HG03558 (cell line): Measurements from ENCODE around the gene NAA35.
A peak's percentile ranks its signal among the peaks of the same experiment; 100 is the strongest.
"Not testable (repeated sequence)": the region's sequence is repeated elsewhere in the genome, so short reads cannot be mapped to it uniquely, and the experiment has no call there.

Source experiments
- ATAC-seq: cut with Tn5 transposase; IDR thresholded peaks from one replicate; pipeline ENCODE4 v1.9.1; 2021; ENCODE audit warnings: moderate number of reproducible peaks; ENCODE audit not compliant: unreplicated experiment; ENCODE audit errors: extremely low read depth

NAA35 gene

DNA sequence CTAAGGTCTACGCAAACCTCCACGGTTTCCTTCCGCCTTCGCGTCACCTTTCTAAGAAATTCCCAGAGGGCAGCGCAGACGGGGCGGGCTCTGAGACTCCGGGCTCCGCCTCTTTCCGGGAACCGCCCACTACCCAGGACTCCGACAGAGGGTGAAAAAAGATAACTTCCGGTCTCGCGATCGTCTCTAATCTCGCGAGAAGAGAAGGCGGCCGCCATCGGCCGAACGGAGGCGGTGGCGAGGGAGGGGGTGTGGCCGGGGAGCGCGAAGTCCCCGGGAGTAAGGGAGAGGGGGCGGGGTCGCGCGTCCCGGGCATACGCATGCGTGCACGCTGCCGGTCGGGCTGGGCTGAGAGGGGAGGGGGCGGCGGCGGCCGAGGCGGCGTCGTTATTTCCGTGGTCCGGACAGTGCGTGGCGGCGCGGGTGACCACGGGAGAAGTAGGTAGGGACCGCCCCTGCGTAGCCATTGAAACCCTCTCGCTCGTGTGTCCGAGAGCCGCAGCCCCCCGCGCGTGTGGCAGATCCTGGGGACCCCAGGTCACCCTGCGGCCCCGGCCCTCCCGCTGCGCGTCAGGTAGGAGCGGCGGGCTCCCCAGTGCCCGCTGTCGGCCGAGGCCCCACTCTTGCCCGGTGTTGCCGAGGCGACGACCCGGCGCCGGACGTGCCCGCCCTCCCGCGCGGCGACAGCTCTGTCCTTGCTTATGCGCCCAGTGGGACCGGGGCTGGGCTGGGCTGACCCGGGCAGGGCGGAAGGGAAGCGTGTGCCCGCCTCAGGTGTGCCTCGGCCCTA, at the start of gene NAA35:
TSS of gene NAA35 (plus strand) at position 315 of the 790 bp plus-strand sequence. CDS start 1,014 bp downstream, outside the sequence.
- ATAC-seq, result peak; percentile 89

DNA sequence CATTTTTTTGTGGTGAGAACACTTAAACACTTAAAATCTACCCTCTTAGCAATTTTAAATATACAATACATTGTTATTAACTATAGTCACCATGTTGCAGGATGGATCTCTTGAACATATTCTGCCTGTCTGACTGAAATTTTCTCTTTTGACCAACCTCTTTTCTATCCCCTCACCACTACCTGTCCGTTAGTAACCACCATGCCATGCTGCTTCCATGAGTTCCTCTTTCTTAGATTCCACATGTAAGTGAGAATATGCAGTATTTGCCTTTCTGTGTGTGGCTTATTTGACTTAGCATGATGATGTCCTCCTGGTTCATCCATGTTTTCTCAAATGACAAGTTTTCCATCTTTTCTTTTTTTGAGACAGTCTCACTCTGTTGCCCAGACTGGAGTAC, 48.5 kb upstream of the NAA35 start:
- ATAC-seq, result no peak

DNA sequence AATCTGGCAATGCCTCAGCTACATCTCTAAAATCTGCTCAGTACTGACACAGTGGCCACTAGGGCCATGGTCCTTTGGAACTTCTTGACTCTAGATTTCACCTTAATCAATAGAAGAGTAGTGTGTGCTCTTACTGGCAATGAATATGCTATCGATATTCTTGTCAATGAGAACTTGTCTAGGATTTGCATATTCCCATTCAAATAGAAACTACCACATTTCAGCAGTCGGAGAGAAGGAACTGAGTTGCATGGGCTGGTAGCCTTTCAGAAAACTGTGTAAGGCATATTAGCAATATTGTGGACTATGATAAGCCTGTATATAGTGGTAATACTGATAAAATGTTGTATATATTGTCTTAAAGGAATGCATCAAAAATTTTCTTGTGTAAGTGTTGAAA, 45.3 kb upstream of the NAA35 start:
- ATAC-seq, result no peak

DNA sequence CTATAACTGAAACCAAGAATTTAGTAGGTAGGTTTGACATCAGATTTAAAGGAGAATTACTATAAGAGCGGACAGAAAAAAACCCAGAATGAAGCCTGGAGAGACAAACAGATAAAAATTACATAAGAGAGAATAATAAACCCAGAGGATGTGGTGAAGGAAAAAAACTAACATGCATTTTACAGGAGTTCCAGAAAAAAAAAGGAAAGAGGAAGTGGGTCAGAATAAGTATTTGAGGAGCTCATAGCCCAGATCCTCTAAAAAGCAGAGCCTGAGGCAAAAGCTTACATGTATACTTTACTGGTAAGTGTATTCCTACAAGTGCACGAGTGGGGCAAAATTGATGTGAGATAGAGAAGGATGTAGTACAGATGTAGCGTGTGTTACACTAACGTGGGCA, 43.1 kb upstream of the NAA35 start:
- no peak for ATAC-seq

DNA sequence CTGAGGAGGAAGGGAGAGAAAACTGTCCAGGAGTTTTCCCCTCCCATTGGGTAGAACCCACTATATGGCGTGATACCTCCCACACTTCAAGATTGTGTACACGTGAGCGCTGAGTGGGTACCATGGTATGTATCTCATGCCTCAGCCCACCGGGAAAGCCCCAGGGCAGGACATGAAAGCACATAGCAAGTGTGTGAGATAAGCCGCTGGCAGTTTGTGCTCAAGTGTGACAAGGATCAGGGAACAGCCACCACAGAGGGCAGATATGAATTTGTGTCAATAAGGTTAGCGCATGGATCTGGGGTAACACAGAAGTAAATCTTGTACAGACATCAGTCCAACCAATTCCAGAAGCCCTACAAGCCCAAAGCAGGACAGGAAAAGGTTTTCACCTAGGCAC, 42.6 kb upstream of the NAA35 start:
- ATAC-seq, result no peak

DNA sequence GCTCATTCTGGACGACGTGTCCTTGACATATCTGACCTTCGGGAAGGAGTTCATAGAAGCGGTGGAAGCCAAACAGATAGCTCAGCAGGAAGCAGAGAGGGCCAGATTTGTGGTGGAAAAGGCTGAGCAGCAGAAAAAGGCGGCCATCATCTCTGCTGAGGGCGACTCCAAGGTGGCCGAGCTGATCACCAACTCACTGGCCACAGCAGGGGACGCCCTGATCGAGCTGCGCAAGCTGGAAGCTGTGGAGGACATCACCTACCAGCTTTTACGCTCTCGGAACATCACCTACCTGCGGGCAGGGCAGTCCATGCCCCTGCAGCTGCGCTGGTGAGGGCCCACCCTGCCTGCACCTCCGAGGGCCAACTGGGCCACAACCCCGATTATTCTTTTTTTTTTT, 41.6 kb upstream of the NAA35 start:
- ATAC-seq, result no peak

DNA sequence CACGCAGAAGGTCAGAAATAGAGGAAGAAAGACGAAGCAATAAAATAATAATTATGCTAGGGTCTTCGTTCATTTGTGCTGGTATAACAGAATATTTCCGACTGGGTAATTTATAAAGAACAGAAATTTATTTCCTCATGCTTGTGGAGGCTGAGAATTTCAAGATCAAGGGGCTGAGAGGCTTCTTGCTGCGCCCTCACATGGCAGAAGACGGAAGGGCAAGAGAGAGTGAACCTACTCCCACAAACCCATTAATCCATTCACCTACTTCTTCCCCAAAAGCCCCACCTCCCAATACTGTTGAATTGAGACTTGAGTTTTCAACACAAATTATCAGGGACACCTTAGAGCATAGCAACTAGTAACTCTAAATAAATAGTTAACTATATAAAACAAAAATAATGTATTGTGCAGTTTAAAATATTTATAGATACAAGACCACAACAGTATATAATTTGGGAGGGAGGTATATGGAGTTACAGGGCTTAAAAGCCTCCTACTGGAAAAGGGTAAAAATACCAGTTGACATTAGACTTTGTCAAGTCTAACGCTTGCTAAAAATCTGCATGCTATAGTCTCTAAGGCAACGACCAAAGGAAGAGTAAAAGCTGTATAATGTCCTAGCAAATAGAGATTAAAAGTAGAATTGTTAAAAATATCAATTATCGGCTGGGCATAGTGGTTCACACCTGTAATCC, 40.3 kb upstream of the NAA35 start:
- ATAC-seq, result no peak

DNA sequence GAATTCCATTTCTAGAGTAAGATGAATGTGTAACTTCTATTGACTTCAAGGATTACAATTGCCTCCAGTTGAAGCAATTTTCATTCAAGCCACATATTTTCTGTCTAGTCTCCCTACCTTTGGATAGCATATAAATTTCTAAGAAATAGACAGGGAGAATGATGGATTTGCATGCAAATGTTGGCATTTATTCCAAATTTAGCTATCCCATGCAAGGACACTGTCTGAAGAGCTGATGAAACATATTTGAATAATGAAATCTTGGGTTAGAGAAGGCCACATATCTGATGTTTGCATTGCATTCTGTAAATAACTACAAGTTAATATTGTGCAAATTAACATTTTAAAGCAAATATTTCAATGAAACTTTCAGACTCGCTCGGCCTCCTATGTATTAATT, 36.0 kb upstream of the NAA35 start:
- ATAC-seq, result no peak

DNA sequence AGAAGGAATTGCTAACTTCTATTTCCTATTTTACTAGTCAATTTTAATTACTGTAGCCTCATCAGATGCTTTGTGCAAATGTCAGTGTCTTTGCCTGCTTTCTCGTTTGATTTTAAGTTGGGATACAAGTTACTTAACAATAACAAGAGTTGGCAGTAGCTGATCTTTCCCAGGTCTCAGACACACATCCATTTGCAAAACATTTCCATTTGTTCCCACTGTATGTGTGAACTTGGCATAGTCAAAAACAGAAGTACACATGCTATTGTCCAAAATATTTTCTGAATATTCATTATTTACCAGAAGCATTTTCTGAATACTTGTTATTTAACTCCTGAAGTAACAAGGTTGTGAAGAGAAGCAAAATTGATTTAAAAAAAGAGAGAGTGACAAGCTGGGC, 35.0 kb upstream of the NAA35 start:
- ATAC-seq, result no peak

DNA sequence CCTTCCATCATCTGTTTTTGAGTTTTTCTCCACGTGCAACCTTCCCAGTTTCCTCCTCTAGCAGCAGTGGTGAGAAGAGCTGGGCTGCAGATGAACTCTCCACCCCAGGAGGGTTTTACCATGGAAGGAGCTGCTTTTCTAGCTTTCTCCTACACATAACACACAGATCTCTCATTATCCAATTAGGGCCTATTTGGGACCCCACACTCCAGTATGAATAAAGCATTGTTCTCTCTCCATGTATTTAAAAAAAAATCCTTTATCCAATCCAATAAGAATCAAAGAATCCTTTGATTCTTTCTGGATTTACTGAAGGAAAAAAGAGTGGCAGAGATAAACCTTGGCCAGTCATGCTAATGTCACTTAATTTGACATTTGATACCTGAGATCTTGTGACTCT, 31.6 kb upstream of the NAA35 start:
- ATAC-seq, result no peak

DNA sequence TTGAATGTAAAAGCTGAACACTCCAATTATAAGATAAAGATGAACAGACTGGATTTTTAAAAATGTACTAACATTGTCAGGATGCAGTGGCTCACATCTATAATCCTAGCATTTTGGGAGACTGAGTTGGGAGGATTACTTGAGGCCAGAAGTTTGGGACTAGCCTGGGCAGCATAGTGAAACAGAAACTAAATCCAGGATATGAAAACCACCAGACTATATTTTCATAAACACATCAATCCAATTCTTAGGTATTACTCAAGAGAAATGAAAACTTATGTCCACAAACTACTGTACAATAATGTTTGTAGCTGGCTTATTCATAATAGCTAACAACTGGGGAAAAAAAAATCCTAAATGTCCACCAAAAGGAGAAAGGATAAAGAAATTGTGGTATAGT, 26.8 kb upstream of the NAA35 start:
- no peak for ATAC-seq

DNA sequence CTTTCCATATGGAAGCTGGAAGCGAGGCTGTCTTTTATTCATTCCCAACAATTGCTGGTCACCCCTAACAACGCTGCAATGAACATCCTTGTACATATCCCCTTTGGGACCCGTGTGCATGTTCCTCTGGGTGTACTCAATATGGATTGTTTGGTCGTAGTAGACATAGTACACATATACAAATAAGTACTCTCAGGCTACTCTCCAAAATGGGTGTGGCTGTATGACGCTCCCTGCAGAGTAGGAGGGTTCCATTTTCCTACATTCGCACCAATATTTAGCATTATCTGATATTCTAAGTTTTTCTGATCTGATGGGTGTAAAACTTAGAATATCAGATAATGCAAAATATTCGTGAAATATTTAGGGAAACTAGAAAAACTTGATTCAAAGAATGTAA, 23.2 kb upstream of the NAA35 start:
- ATAC-seq, result no peak

DNA sequence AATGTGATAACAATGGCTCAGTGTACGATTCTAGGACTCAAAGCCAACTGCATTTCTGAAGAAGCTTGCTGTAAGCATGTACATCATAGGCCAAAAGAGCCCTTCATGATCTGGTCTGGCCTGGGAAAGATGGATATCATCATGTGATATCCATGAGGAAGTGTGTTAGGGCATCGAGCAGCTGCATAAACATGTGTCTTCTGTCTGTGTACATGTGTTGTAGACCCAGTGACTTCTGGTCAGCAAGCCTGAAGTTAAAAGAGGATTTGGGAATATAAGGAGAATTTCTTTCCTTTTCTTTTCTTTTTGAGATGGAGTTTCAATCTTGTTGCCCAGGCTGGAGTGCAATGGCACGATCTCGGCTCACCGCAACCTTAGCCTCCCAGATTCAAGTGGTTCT, 15.5 kb upstream of the NAA35 start:
- ATAC-seq, result no peak

DNA sequence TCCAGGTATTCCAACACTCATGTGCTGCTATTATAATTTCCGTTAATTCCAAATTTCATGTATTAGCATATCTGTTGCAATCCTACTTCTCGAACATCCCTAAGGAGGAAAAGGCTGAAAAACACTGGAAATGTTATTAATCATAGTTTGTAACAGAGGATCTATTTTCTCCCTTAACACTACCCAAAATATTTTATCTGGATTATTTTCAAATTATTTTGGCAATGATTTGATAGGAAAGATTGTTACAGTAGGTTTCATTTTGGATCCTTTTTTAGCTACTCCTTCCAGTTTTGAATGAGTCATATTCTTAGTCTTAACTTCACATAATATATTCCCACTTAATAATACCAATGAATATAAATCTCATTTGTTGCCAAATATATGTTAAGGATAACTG, 13.9 kb upstream of the NAA35 start:
- no peak for ATAC-seq

DNA sequence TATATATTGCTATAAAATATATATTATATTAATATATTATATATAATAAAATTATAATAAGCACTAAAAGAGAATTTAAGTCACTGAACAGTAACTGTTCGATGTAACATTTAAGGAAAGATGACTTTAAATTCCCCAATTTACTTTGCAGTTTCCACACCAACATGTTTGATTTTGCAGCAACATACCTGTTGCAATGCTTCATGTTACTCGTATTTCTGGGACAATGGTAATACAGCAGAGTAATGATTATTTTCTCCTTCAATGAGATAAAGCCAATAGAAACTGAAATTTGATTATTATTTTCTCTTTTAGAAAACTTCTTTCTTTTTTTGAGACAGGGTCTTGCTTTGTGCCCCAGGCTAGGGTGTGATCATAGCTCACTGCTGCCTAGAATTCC, 9.5 kb upstream of the NAA35 start:
- ATAC-seq, result no peak

DNA sequence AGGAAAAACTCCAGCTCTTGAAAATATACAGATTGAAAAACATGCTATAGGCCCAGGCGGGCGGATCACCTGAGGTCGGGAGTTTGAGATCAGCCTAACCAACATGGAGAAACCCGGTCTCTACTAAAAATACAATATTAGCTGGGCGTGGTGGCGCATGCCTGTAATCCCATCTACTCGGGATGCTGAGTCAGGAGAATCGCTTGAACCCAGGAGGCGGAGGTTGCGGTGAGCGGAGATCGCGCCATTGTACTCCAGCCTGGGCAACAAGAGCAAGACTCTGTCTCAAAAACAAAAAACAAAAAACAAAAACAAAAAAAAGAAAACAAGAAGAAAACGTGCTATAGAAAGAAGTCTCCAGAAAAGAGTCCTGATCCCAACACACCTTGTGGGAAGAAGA, 5.0 kb upstream of the NAA35 start:
- ATAC-seq, result not testable (repeated sequence)

DNA sequence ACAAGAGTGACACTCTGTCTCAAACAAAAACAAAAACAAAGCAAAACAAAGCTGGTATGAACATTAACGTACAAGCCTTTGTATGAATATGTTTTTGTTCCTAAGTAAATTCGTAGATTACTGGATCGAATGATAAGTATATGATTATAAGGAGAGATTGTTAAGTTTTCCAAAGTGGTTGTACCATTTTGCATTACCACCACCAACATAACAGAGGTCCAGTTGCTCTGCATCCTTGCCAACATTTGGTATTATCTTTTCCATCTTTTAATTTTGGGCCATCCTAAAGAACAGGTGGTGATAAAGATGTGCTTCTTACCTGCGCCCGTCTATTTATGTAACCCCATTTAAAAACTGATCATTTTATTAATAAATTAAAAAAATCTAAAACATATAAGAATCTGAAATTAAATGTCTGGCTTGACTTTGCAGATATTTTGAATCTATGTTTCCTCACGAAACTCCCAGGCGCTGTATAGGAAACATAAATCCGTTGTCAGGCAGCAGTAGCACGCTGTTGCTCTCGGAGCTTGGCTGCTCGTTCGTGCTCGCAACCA, 593 bp upstream of the NAA35 start:
- no peak for ATAC-seq

DNA sequence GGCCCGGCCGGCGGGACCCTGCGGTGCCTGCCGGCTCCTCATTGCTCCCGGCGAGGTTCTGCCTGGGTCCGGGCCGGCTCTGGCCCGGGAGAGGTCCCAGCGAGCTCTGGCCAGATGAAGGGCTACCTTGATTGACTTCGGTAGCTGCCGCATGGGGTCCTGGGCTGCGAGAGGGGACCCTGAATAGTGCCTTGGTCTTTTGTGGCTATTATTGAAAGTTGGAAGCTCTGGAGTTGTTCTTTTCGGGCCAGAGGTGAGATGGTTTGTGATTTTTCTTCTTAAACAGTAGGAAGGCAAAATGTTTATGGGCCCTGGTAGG, 635 bp downstream of the NAA35 start:
- no peak for ATAC-seq

DNA sequence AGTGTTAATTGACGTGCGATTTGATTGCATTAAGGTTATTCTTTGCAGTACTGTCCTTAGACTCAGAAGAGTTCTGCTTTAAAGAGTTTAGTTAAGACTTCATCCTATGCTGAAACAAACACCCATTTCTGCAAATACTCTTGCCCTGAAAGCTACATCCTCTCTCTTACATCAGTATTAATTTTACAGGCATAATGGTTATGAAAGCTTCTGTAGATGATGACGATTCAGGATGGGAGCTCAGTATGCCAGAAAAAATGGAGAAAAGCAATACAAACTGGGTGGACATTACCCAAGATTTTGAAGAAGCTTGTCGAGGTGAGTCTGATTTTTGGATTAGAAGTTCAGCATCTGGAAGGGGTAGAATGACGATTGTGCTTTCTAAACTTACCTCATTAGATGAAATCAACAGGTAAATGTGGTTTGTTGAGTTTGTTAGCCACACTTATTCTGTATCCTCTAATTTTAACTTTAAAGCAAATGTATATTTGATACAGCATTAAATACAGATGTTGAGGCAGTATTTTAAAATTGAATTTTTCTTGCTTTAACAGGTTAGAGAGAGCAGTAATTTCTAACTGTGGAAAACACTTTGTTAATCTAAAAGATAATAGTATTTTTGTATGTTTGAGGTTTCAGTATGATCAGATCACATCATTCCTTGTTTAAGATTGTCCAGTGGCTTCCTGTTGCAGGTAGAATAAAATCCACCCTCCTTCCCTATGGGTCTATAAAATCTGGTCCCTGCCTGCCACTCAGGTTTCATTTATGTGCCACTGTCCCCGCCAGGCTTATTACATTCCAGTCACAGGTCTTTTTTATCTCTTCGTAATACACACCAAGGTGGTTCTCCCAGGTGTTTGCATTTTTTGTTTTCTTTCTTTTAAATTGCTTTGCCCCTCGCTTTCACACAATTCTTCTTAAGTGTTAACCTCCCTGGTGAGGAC, 1.3 kb downstream of the NAA35 start:
- no peak for ATAC-seq

DNA sequence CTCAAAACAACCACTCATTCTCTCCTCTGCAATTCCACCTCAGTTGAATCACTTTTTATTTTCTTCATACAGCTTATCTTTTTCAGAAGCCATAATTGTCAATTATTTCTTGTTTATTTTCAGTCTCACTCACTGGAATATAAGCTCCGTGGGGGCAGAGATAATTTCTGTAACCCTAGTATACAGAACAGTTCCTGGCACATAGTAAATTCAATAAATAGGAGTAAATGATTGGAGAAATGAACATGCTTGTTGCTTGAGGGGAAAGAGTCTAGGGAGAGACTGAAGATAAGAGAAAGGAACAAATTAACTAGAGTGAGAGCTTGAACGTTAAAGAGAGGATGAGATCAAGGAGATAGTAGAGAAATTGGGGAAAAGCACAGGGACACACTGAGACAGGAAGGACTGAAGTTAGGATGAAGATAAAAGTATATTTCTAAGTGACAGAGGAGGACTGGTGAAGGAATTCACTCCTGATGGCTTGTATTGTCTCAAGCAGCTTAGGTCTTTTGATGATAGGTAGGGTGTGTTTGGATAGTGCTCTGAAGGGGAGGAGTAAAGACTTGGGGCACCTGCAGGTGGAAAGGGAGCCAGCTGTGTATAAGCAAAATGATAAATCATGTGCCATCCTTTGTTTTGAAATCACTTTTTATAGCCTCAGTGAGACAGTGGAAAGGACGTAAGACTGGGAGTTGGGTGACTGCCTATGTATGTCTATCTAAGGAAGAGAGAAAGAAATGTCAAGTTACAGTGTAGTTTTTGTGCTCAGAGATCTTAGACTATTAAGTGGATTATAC, 2.2 kb downstream of the NAA35 start:
- no peak for ATAC-seq
